D721Med (cell line): Measurements from ENCODE around the gene THBS4.

Experiments
- DNase-seq: peaks from one replicate; pipeline ENCODE4 v3.0.0; 2011; ENCODE audit warnings: low spot score; ENCODE audit not compliant: insufficient read length
- FAIRE-seq: peaks from 2 replicates; lab custom pipeline; 2011; peaks lifted over from hg19 to GRCh38; lab: Jason Lieb, UNC
- TF ChIP-seq, protein P1 (sequence below): IDR thresholded peaks from 2 replicates; pipeline ENCODE4 v1.5.1; 2012; ENCODE audit warnings: mild to moderate bottlenecking, control low read depth; ENCODE audit not compliant: insufficient read depth; ENCODE audit errors: missing control alignments

The THBS4 gene

GRCh38 chr5:80116465-80116864 is 81.3 kb downstream of the THBS4 start:
- TF ChIP-seq, protein P1, sequence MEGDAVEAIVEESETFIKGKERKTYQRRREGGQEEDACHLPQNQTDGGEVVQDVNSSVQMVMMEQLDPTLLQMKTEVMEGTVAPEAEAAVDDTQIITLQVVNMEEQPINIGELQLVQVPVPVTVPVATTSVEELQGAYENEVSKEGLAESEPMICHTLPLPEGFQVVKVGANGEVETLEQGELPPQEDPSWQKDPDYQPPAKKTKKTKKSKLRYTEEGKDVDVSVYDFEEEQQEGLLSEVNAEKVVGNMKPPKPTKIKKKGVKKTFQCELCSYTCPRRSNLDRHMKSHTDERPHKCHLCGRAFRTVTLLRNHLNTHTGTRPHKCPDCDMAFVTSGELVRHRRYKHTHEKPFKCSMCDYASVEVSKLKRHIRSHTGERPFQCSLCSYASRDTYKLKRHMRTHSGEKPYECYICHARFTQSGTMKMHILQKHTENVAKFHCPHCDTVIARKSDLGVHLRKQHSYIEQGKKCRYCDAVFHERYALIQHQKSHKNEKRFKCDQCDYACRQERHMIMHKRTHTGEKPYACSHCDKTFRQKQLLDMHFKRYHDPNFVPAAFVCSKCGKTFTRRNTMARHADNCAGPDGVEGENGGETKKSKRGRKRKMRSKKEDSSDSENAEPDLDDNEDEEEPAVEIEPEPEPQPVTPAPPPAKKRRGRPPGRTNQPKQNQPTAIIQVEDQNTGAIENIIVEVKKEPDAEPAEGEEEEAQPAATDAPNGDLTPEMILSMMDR = no peak
- no peak for DNase-seq
- no peak for FAIRE-seq

- FAIRE-seq (no peak), DNase-seq (no peak)
- TF ChIP-seq, protein P1 = no peak
Measured at GRCh38 chr5:80117446-80117845, 82.3 kb downstream of the THBS4 start.

DNA sequence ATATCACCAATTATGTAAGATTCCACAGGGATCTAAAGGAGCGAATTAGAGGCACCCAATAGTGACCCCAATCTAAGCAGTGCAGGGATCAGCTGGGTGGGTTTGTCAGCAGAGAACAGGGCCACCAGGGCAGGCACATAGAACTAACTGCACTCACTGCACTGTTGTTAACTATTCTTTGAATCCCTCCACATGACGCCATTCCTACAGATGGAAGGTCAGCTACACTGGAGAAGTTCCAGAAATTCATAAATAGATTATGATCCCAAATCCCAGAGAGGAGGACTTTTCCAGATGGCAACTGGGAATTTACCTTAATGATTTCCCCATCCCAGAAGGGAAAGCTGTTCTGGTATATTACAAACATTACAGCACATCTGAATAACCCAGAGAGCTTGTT is 84.2 kb downstream of the THBS4 start:
- TF ChIP-seq, protein P1 = no peak
- no peak for DNase-seq
- FAIRE-seq = no peak

- TF ChIP-seq, protein P1 = no peak
- DNase-seq = no peak
- FAIRE-seq = no peak
Measured at GRCh38 chr5:80122579-80122978, 87.4 kb downstream of the THBS4 start.

DNA sequence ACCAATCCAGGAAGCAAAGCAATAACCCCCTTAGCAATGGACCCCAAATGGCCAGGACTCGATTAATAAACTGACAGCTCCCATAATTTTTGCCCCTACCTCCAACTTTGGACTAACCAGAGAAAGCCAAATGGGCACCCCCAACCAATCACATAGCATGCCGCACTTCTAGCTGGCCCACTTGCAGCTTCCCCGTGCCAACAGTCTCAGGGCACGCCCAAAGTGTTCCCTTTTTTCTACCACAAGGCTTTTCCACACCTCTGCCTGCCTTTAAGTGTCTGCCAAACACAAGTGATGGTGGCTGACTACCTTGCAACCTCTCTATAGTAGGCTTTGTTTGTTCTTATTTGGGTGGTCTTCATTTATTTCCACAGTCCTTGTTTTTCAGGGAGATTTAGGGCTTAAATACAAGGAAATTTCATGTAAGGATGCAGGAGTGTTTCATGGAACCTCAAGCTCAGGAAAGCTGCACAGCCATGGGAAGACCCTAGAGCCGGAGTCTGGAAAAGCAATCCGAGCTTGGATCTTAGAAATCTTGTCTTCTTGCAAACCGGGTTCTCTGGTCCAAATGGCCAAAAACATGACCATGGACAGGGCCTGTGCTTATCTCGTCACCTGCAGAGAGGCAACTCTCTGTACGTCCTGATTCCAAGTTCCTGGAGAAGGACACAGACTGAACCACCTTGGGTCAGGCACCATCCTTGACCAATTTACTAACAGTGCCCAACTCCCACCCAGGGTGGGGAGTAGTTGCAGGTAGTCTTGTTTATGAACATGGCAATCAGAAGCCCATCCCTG is 89.2 kb downstream of the THBS4 start:
- FAIRE-seq = no peak
- no peak for DNase-seq
- TF ChIP-seq, protein P1 = no peak

DNA sequence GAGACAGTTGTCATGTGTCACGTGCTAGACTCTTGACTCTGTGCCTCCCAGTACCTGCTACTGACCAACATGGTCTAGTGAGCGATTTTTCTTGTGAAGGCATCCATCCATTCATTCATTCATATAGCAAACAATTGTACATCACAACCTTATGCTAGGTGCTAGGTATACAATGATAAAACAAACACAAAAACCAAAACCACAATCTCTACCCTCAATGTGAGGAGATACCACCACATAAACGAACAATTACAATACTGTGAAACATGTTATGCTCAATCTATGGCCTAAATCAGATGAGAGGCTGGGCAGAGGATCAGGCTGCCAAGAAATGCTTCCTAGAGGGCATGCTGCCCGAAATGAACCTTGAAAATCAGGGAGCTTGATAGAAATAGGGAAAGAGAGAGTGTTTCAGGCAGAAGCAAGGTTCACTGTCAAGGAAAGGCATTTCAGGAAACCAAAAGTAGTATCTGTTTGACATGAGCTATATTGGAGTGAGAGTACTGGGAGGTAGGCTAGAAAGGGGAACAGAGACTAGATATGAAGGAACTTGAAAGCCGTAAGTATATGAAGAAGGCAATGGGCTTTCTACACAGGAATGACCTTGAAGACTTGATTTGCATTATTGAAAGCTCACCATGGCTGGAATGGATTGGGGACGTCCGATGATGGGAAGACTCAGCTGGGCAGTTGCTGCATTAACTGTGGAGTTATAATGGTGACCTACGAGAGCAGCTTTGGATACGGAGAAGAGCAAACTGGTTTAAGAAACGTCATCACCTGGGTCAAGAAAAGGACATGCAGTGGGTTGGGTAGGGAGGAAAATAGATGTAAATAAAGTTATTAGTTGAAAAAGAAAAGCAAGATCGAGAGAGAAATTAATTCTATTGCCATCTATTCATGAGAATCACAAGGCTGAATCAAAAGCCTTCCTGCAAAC is 90.1 kb downstream of the THBS4 start:
- FAIRE-seq (no peak), DNase-seq (no peak)
- TF ChIP-seq, protein P1 = no peak
